Psoas muscle (tissue), 8 donors: ENCODE measurements around the gene GREB1. TPM values are rescaled to one million over a fixed set of nuclear protein-coding genes. Genes with fewer than 3 reads are reported as not detected.
A peak's percentile ranks its signal among the peaks of the same experiment; 100 is the strongest.

Experiments
- ATAC-seq, 4 donors: fragments of 200-7000 bp; cut with Tn5 transposase; one replicate each; pipeline ENCODE4 v1.9.1; 2020; ENCODE audit warnings: moderate library complexity in 3 of 4, mild to moderate bottlenecking in 2 of 4
- DNase-seq, 2 donors: peaks; one replicate each; pipeline ENCODE4 v3.0.0-alpha.2; 2020
- H3K27ac ChIP-seq: fragments of 200-600 bp; one replicate; pipeline ENCODE4 v1.8.0; 2022
- H3K27me3 ChIP-seq, 3 donors: fragments of 200-600 bp in 1 of 3; one replicate each; pipeline versions ENCODE4 v1.6.1 to v1.8.0; 2013 to 2022; ENCODE audit warnings: low read length in 2 of 3, mild to moderate bottlenecking in 2 of 3, moderate library complexity in 1 of 3; ENCODE audit not compliant: insufficient read depth in 3 of 3
- H3K36me3 ChIP-seq, 2 donors: fragments of 200-600 bp in 1 of 2; one replicate each; pipeline versions ENCODE4 v1.6.1 to v1.8.0; 2013 to 2022; ENCODE audit warnings: low read depth in 1 of 2, mild to moderate bottlenecking in 1 of 2, moderate library complexity in 1 of 2; ENCODE audit not compliant: insufficient read depth in 1 of 2
- H3K4me1 ChIP-seq: fragments of 200-600 bp; one replicate; pipeline ENCODE4 v1.8.0; 2022
- H3K4me3 ChIP-seq: fragments of 200-600 bp; one replicate; pipeline ENCODE4 v1.8.0; 2022; ENCODE audit warnings: mild to moderate bottlenecking
- H3K9me3 ChIP-seq: fragments of 200-600 bp; one replicate; pipeline ENCODE4 v1.8.0; 2022
- WGBS, 3 donors: extraction: QIAGEN DNeasy Blood & Tissue Kit; methylation state at CpG; one replicate each; pipeline versions ENCODE4 v1.1.6 to v1.1.7; 2013; 5-methylcytosine and 5-hydroxymethylcytosine counted together
- intact Hi-C, 2 donors: fragments of 100-400 bp; cut with DNase I; formaldehyde crosslinking; loops; one replicate each; pipeline versions ENCODE4 v1.11.0 to v1.14.2; 2022
- polyA plus RNA-seq, 3 donors: library from polyadenylated mRNA; stranded (reverse); fragments of 200-250 nt; gene quantifications; one replicate each; pipeline ENCODE4 v1.2.3, GENCODE V29; 2013
- total RNA-seq, 4 donors: library from RNA; stranded (reverse); fragmentation: NEBNext Ultra II Directional in 2 of 4; extraction: Animal tissue kit (Norgen Biotek cat#: 25700) in 2 of 4; gene quantifications; one replicate each; pipeline versions ENCODE4 v1.2.1 to v1.2.4, GENCODE V29; 2021 to 2023
- TF ChIP-seq, protein P1 (sequence below): fragments of 200-600 bp; IDR thresholded peaks from one replicate; pipeline ENCODE4 v1.8.0; 2022; ENCODE audit warnings: antibody characterized with exemption
- donor health status: healthy with polysubstance abuse.
- donor health status: DM: no; HTN: no; CAD: no; lungs with moderate emphysema.
- donor health status: Bipolar disorder and iron deficiency.
- donor health status: healthy.
- donor health status: DM: yes; HTN: yes; CAD: no.
- donor health status: DM: no; HTN: no; CAD: no.
- donor health status: DM: no; HTN: no; CAD: no.
- donor health status: DM: yes; HTN: yes; CAD: no.

GREB1 gene
- total and polyA plus RNA-seq, 7 donors: 1.3 to 17.5 (median 3.2) TPM

- ATAC-seq (no peak), DNase-seq (peak in 1 of 2 donors; percentile 16)
- TF ChIP-seq, protein P1, sequence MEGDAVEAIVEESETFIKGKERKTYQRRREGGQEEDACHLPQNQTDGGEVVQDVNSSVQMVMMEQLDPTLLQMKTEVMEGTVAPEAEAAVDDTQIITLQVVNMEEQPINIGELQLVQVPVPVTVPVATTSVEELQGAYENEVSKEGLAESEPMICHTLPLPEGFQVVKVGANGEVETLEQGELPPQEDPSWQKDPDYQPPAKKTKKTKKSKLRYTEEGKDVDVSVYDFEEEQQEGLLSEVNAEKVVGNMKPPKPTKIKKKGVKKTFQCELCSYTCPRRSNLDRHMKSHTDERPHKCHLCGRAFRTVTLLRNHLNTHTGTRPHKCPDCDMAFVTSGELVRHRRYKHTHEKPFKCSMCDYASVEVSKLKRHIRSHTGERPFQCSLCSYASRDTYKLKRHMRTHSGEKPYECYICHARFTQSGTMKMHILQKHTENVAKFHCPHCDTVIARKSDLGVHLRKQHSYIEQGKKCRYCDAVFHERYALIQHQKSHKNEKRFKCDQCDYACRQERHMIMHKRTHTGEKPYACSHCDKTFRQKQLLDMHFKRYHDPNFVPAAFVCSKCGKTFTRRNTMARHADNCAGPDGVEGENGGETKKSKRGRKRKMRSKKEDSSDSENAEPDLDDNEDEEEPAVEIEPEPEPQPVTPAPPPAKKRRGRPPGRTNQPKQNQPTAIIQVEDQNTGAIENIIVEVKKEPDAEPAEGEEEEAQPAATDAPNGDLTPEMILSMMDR: no peak
- Histone ChIP-seq H3K4me1 (peaks cover 12% of the 10 kb centered on the region), H3K27ac (peak overlapping the region; percentile 32), H3K36me3 (no peaks in the 10 kb centered on the region), H3K9me3 (no peaks in the 10 kb centered on the region), H3K27me3 (no peaks in the 10 kb centered on the region), H3K4me3 (no peak overlapping the region)
- WGBS, 3 donors: 85 to 89% (median 88%) methylated on average over 10 of the region's 10 CpGs
- intact Hi-C loops: loop anchor here in 1 of 2 donors (5.0 kb wide), 1 partner anchor 41 kb away; the partner anchor contains the start of gene GREB1
Measured at GRCh38 chr2:11573418-11574175, 39.8 kb downstream of the GREB1 start.

- intact Hi-C loops: loop anchor here in 1 of 2 donors (5.0 kb wide), 1 partner anchor 42 kb away; the partner anchor contains the start of gene GREB1
- no peaks in the 10 kb centered on the region for H3K27me3 ChIP-seq
- TF ChIP-seq, protein P1: no peak
- H3K27ac ChIP-seq: peak overlapping the region; percentile 32
- ATAC-seq: peak; percentile 32 to 68 (median 63)
- no peaks in the 10 kb centered on the region for H3K36me3 ChIP-seq
- 73 to 87% (median 74%) methylated on average over 12 of the region's 12 CpGs for WGBS, 3 donors
- no peaks in the 10 kb centered on the region for H3K9me3 ChIP-seq
- H3K4me3 ChIP-seq: no peak overlapping the region
- DNase-seq: peak in 1 of 2 donors; percentile 9
- peaks cover 12% of the 10 kb centered on the region for H3K4me1 ChIP-seq
Measured at GRCh38 chr2:11574176-11575046, 40.6 kb downstream of the GREB1 start.

DNA sequence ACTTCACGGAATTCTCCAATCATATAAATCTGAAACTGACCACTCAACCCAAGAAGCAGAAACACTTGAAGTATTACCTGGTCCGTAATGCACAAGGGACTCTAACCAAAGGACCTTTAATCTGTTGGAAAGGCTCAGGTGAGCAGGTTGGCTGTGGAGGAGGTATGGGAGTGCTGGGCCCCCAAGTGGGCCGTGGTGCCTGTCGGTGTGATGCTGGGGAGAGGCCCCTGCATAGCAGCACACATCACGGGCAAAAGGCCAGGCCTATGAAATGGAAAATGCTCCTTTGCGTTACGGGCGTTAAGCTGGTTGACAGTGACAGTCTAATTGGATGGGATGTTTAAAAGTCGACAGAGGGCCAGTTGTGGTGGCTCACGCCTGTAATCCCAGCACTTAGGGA, 42.6 kb downstream of the GREB1 start:
- TF ChIP-seq, protein P1: no peak
- no peak for ATAC-seq
- DNase-seq: peak in 1 of 2 donors; percentile 32
- intact Hi-C loops: no loop called here
- no peaks in the 10 kb centered on the region for H3K9me3 ChIP-seq
- no peaks in the 10 kb centered on the region for H3K27me3 ChIP-seq
- no peaks in the 10 kb centered on the region for H3K36me3 ChIP-seq
- no peak overlapping the region for H3K4me3 ChIP-seq
- H3K27ac ChIP-seq: no peak overlapping the region
- H3K4me1 ChIP-seq: peaks cover 12% of the 10 kb centered on the region
- 87 to 91% (median 91%) methylated on average over 10 of the region's 10 CpGs for WGBS, 3 donors

- no peaks in the 10 kb centered on the region for H3K36me3 ChIP-seq
- H3K9me3 ChIP-seq: no peaks in the 10 kb centered on the region
- TF ChIP-seq, protein P1: no peak
- H3K4me3 ChIP-seq: no peak overlapping the region
- no peak for ATAC-seq
- intact Hi-C loops: no loop called here
- H3K27me3 ChIP-seq: no peaks in the 10 kb centered on the region
- H3K27ac ChIP-seq: no peak overlapping the region
- DNase-seq: peak in 1 of 2 donors; percentile 46
- 85 to 91% (median 88%) methylated on average over 12 to 14 of the region's 14 CpGs for WGBS, 3 donors
- peaks cover 13% of the 10 kb centered on the region for H3K4me1 ChIP-seq
Measured at GRCh38 chr2:11577101-11577883, 43.4 kb downstream of the GREB1 start.
